ENCODE measurements around the gene HIVEP2. TPM values are rescaled to one million over a fixed set of nuclear protein-coding genes. Genes with fewer than 3 reads are reported as not detected.

HIVEP2 gene
- total and polyA plus RNA-seq, 7 donors: 6.2 to 39.7 (median 22.6) TPM

GRCh38 chr6:142773324-142773723 is 171.7 kb downstream of the HIVEP2 start:
- no peak for TF ChIP-seq CTCF (IDR thresholded peaks at IDR 0.05)
- H3K4me3 ChIP-seq: no peak overlapping the region
- no peak for ATAC-seq
- intact Hi-C loops (cut with DNase I): no loop called here
- no peak overlapping the region for H3K27ac ChIP-seq
- H3K36me3 ChIP-seq (ENCODE audit: insufficient read depth in 1 of 2, low read depth in 1 of 2): peaks cover 18 to 62% of the 10 kb centered on the region in 2 donors
- no peaks in the 10 kb centered on the region for H3K4me1 ChIP-seq
- no peaks in the 10 kb centered on the region for H3K9me3 ChIP-seq
- DNase-seq: no peak
- no peaks in the 10 kb centered on the region for H3K27me3 ChIP-seq (ENCODE audit: insufficient read depth in 3 of 3, low read length in 2 of 3)
- 86 to 97% (median 89%) methylated on average over 9 of the region's 9 CpGs for WGBS, 3 donors

- Histone ChIP-seq H3K36me3 (ENCODE audit: insufficient read depth in 1 of 2, low read depth in 1 of 2) (peaks cover 22 to 82% of the 10 kb centered on the region in 2 donors), H3K4me3 (no peak overlapping the region), H3K9me3 (no peaks in the 10 kb centered on the region), H3K27ac (no peak overlapping the region), H3K4me1 (no peaks in the 10 kb centered on the region), H3K27me3 (ENCODE audit: insufficient read depth in 3 of 3, low read length in 2 of 3) (no peaks in the 10 kb centered on the region)
- intact Hi-C loops (cut with DNase I): no loop called here
- ATAC-seq: no peak
- 96 to 97% (median 97%) methylated on average over 12 of the region's 12 CpGs for whole genome bisulfite sequencing, 3 donors
- DNase-seq: no peak
- TF ChIP-seq CTCF (IDR thresholded peaks at IDR 0.05): no peak
Measured at GRCh38 chr6:142771162-142771561, 173.8 kb downstream of the HIVEP2 start.

GRCh38 chr6:142765306-142765705 is 179.7 kb downstream of the HIVEP2 start:
- Histone ChIP-seq H3K27me3 (ENCODE audit: insufficient read depth in 3 of 3, low read length in 2 of 3) (no peaks in the 10 kb centered on the region), H3K36me3 (ENCODE audit: insufficient read depth in 1 of 2, low read depth in 1 of 2) (peaks cover 7 to 79% of the 10 kb centered on the region in 2 donors), H3K27ac (no peak overlapping the region), H3K4me3 (no peak overlapping the region), H3K4me1 (no peaks in the 10 kb centered on the region), H3K9me3 (no peaks in the 10 kb centered on the region)
- no peak for TF ChIP-seq CTCF (IDR thresholded peaks at IDR 0.05)
- intact Hi-C loops (cut with DNase I): no loop called here
- 39 to 76% (median 59%) methylated on average over 1 of the region's 1 CpG for WGBS, 3 donors
- no peak for ATAC-seq
- DNase-seq: no peak

- H3K27ac ChIP-seq: no peak overlapping the region
- H3K9me3 ChIP-seq: no peaks in the 10 kb centered on the region
- peaks cover 9% of the 10 kb centered on the region for H3K4me1 ChIP-seq
- intact Hi-C loops (cut with DNase I): no loop called here
- H3K36me3 ChIP-seq (ENCODE audit: insufficient read depth in 1 of 2, low read depth in 1 of 2): peaks cover 7 to 81% of the 10 kb centered on the region in 2 donors
- H3K27me3 ChIP-seq (ENCODE audit: insufficient read depth in 3 of 3, low read length in 2 of 3): no peaks in the 10 kb centered on the region
- no peak for TF ChIP-seq CTCF (IDR thresholded peaks at IDR 0.05)
- DNase-seq (no peak), ATAC-seq (no peak)
- no peak overlapping the region for H3K4me3 ChIP-seq
- WGBS, 3 donors: 94 to 100% (median 99%) methylated on average over 1 of the region's 1 CpG
Measured at GRCh38 chr6:142764311-142764710, 180.7 kb downstream of the HIVEP2 start.

GRCh38 chr6:142763205-142763604 is 181.8 kb downstream of the HIVEP2 start:
- intact Hi-C loops (cut with DNase I): no loop called here
- H3K9me3 ChIP-seq: no peaks in the 10 kb centered on the region
- H3K27me3 ChIP-seq (ENCODE audit: insufficient read depth in 3 of 3, low read length in 2 of 3): no peaks in the 10 kb centered on the region
- ATAC-seq (no peak), DNase-seq (no peak)
- WGBS, 3 donors: 51 to 74% (median 67%) methylated on average over 4 of the region's 4 CpGs
- H3K4me3 ChIP-seq: no peak overlapping the region
- no peak for TF ChIP-seq CTCF (IDR thresholded peaks at IDR 0.05)
- peaks cover 11% of the 10 kb centered on the region for H3K4me1 ChIP-seq
- H3K27ac ChIP-seq: no peak overlapping the region
- peaks cover 8 to 85% of the 10 kb centered on the region in 2 donors for H3K36me3 ChIP-seq (ENCODE audit: insufficient read depth in 1 of 2, low read depth in 1 of 2)
